ENCODE measurements around the gene PEMT. TPM values are rescaled to one million over a fixed set of nuclear protein-coding genes. Genes with fewer than 3 reads are reported as not detected.

PEMT gene
- total and polyA plus RNA-seq, 9 donors: 6.6 to 62.8 (median 32.5) TPM

DNA sequence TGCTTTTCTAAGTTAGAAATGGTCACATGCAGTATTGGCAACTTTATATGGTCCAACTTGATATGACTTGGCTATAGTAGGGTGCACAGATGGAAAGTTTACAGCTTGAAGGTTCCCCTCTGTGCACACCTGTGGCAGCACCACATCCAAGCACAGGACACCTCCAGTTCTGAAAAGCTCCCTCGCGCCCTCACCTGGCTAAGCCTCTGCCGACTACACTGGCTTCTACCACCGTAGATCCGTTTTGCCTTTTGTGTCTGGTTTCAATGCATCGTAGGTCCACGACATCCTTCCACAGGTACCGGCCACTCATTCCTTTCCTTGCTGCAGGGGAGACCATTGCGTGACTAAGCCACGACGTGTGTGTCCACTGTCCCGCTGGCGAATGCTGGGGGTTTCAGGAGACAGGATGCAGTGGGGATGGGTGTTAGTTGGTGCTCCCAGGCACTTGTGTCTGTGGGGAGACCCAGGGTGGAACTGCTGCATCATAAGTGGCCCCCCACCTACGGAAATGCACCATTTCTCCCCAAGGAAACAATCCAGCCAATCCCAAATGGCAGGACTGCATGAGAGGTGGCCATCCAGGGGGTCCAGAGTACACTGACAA, 90.4 kb downstream of the PEMT start:
- DNase-seq: peak in 1 of 5 donors; percentile 23
- TF ChIP-seq POLR2A (IDR thresholded peaks at IDR 0.05) (no peak), EP300 (IDR thresholded peaks at IDR 0.05) (no peak), CTCF (IDR thresholded peaks at IDR 0.05) (no peak)
- Histone ChIP-seq H3K27ac (no peak overlapping the region), H3K4me3 (no peak overlapping the region), H3K4me1 (ENCODE audit: insufficient read depth) (no peaks in the 10 kb centered on the region), H3K27me3 (no peaks in the 10 kb centered on the region), H3K36me3 (no peaks in the 10 kb centered on the region), H3K9me3 (no peaks in the 10 kb centered on the region)
- intact Hi-C loops (cut with DNase I): loop anchor here in 1 of 4 donors (10.0 kb wide), 1 partner anchor 114 kb away; no protein-coding TSS in a partner anchor
- 50 to 70% (median 61%) methylated on average over 14 of the region's 14 CpGs for WGBS, 3 donors

DNA sequence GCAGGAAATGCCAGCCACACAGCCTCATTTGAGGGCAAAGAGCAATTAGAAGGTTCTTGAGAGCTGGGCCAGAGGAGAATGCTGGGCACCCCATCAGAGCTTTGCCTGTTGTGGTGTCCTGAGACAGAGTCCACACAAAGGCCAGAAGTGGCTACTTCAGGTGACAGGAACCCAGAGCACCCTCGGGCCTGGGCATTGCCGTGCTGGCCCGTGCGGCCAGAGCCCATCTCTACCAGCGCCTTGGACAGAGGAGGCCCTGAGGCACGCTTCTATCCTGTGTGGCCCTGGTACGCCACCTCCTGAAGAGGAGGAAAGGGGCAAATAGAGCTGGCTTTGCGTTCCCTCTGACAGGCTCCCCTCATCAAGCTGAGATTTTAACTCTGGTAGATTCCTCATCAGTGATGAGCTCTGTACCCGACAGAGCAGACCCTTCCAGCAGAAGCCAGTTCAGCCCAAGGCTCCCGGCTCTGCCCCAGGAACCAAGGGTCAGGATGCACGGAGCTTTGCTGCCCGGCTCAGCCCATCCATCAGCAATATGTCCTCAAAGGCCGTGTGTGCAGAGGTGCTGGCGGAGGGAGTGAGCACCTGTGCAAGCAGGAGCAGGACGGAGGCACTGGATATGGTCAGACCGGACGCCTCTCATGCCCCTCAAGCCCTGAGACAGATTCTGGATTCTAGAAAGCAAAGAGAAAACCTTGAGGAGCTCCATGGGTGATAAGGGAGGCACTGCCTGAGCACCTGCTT, 91.9 kb downstream of the PEMT start:
- Histone ChIP-seq H3K9me3 (no peaks in the 10 kb centered on the region), H3K4me1 (ENCODE audit: insufficient read depth) (peaks cover 4% of the 10 kb centered on the region), H3K4me3 (no peak overlapping the region), H3K36me3 (no peaks in the 10 kb centered on the region), H3K27ac (no peak overlapping the region), H3K27me3 (no peaks in the 10 kb centered on the region)
- 81 to 82% (median 82%) methylated on average over 17 of the region's 17 CpGs for WGBS, 3 donors
- intact Hi-C loops (cut with DNase I): loop anchor here (5.0 to 10.0 kb wide), 6 partner anchors 68 to 145 kb away; partner anchors contain the start of gene PEMT (in 2 of the 4)
- no peak for TF ChIP-seq POLR2A (IDR thresholded peaks at IDR 0.05)
- TF ChIP-seq EP300 (IDR thresholded peaks at IDR 0.05): no peak
- no peak for TF ChIP-seq CTCF (IDR thresholded peaks at IDR 0.05)
- DNase-seq: peak in 1 of 5 donors; percentile 30

GRCh38 chr17:17498606-17499301, 92.8 kb downstream of the PEMT start:
- peak in 1 of 5 donors; percentile 28 for DNase-seq
- H3K4me1 ChIP-seq (ENCODE audit: insufficient read depth): peaks cover 4% of the 10 kb centered on the region
- H3K36me3 ChIP-seq: no peaks in the 10 kb centered on the region
- no peaks in the 10 kb centered on the region for H3K9me3 ChIP-seq
- intact Hi-C loops (cut with DNase I): loop anchor here (5.0 to 10.0 kb wide), 5 partner anchors 69 to 146 kb away; partner anchors contain the start of gene PEMT (in 2 of the 4)
- H3K4me3 ChIP-seq: no peak overlapping the region
- no peaks in the 10 kb centered on the region for H3K27me3 ChIP-seq
- no peak overlapping the region for H3K27ac ChIP-seq
- TF ChIP-seq EP300 (IDR thresholded peaks at IDR 0.05): no peak
- TF ChIP-seq POLR2A (IDR thresholded peaks at IDR 0.05): no peak
- TF ChIP-seq CTCF (IDR thresholded peaks at IDR 0.05): no peak
- WGBS, 3 donors: 86 to 93% (median 92%) methylated on average over 16 of the region's 16 CpGs

DNA sequence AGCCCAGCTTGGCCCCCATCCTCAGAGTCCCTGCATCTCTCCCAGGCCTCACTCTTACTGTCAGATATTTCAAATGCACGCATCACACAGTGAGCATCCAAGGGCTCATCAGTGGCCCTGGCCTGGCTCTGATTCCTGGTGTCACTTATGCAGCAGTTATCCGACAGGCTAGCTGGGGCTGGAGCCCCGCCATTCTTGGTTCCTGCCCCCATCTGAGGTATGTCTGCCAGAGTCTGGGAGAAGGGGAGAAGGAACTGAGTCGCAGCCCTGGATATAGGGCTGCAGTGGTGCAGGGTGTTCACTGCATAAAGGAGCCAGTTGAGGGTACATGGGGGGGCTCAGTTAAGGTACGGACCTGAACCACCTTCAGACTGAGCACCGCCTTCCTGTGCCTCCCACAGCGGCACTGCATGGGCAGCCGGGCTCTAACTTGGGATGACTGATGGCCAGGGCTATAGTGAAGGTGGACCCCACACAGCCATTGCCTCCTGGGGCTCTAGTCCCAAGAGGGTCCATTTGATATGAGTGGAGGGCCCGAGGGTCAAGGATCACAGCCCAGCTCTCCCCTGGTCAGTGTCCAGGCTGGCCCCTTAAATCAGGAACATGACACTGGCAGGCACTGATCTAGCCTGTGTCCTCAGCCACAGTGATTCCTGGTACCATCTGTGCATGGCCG, 93.5 kb downstream of the PEMT start:
- WGBS, 3 donors: 93 to 95% (median 94%) methylated on average over 10 of the region's 10 CpGs
- TF ChIP-seq POLR2A (IDR thresholded peaks at IDR 0.05): no peak
- no peak for TF ChIP-seq CTCF (IDR thresholded peaks at IDR 0.05)
- TF ChIP-seq EP300 (IDR thresholded peaks at IDR 0.05): no peak
- H3K4me1 ChIP-seq (ENCODE audit: insufficient read depth): peaks cover 4% of the 10 kb centered on the region
- intact Hi-C loops (cut with DNase I): loop anchor here (2.0 to 10.0 kb wide), 6 partner anchors 69 to 147 kb away; partner anchors contain the start of gene PEMT (in 2 of the 4)
- no peak overlapping the region for H3K27ac ChIP-seq
- no peaks in the 10 kb centered on the region for H3K9me3 ChIP-seq
- H3K27me3 ChIP-seq: no peaks in the 10 kb centered on the region
- peak in 1 of 5 donors; percentile 36 for DNase-seq
- H3K4me3 ChIP-seq: no peak overlapping the region
- no peaks in the 10 kb centered on the region for H3K36me3 ChIP-seq
